Uterus (tissue), 4 donors: ENCODE data around the gene ANGPT4. TPM values are rescaled to one million over a fixed set of nuclear protein-coding genes. Genes with fewer than 3 reads are reported as not detected.

Source experiments
- DNase-seq, 2 donors: peaks; one replicate each; pipeline ENCODE4 v3.0.0-alpha.2; 2019 to 2020
- H3K27ac ChIP-seq, 2 donors: fragments of 200-600 bp; sonication (generic); 1 replicate in 1 of 2; 2 replicates in 1 of 2; pipeline ENCODE4 v1.5.1; 2016 to 2018
- H3K27me3 ChIP-seq, 2 donors: fragments of 200-600 bp; sonication (generic); one replicate each; pipeline ENCODE4 v1.5.1; 2018 to 2019; ENCODE audit warnings: control low read depth in 1 of 2
- H3K36me3 ChIP-seq, 2 donors: fragments of 200-600 bp; sonication (generic); one replicate each; pipeline ENCODE4 v1.5.1; 2019; ENCODE audit warnings: control low read depth in 1 of 2
- H3K4me1 ChIP-seq, 2 donors: fragments of 200-600 bp; sonication (generic); one replicate each; pipeline ENCODE4 v1.5.1; 2018 to 2019; ENCODE audit warnings: control low read depth in 1 of 2
- H3K4me3 ChIP-seq, 2 donors: fragments of 200-600 bp; sonication (generic); 1 replicate in 1 of 2; 2 replicates in 1 of 2; pipeline ENCODE4 v1.5.1; 2018 to 2019; ENCODE audit warnings: mild to moderate bottlenecking in 1 of 2
- H3K9me3 ChIP-seq, 2 donors: fragments of 200-600 bp; sonication (generic); one replicate each; pipeline ENCODE4 v1.5.1; 2019; ENCODE audit warnings: control low read depth in 1 of 2
- POLR2A ChIP-seq, 2 donors: fragments of 450-650 bp; IDR thresholded peaks; one replicate each; pipeline ENCODE4 v1.6.1; 2016; ENCODE audit warnings: antibody characterized with exemption in 2 of 2, mild to moderate bottlenecking in 1 of 2, moderate library complexity in 1 of 2
- intact Hi-C: fragments of 100-400 bp; cut with DNase I; formaldehyde crosslinking; loops from one replicate; pipeline ENCODE4 v1.15.1; 2023; ENCODE audit warnings: low total_unique reads
- total RNA-seq, 4 donors: library from RNA; depleted of rRNA in 3 of 4; stranded (reverse); fragments of >200 nt in 3 of 4; gene quantifications; one replicate each; pipeline versions ENCODE4 v1.1.0 to v1.2.4, GENCODE V29; 2014 to 2023
- TF ChIP-seq, protein P1 (sequence below), 4 experiments: fragments of 200-600 bp in 2 of 4; fragments of 450-650 bp in 2 of 4; sonication (generic) in 2 of 4; IDR thresholded peaks; one replicate each; pipeline ENCODE4 v1.5.1; 2016 to 2019; ENCODE audit warnings: antibody characterized with exemption in 4 of 4, mild to moderate bottlenecking in 2 of 4, moderate library complexity in 1 of 4
- donor health status: DM: yes; HTN: yes; CAD: no.

Gene ANGPT4
- total RNA-seq, 4 donors from 2014 or later: 0.55 to 8.8 (median 3.8) TPM

GRCh38 chr20:959996-960615 lies 44.0 kb upstream of the ANGPT4 start:
- intact Hi-C loops: loop anchor here (5.0 kb wide), 1 partner anchor 143 kb away; no protein-coding TSS in a partner anchor
- H3K27ac ChIP-seq: no peak overlapping the region

DNA sequence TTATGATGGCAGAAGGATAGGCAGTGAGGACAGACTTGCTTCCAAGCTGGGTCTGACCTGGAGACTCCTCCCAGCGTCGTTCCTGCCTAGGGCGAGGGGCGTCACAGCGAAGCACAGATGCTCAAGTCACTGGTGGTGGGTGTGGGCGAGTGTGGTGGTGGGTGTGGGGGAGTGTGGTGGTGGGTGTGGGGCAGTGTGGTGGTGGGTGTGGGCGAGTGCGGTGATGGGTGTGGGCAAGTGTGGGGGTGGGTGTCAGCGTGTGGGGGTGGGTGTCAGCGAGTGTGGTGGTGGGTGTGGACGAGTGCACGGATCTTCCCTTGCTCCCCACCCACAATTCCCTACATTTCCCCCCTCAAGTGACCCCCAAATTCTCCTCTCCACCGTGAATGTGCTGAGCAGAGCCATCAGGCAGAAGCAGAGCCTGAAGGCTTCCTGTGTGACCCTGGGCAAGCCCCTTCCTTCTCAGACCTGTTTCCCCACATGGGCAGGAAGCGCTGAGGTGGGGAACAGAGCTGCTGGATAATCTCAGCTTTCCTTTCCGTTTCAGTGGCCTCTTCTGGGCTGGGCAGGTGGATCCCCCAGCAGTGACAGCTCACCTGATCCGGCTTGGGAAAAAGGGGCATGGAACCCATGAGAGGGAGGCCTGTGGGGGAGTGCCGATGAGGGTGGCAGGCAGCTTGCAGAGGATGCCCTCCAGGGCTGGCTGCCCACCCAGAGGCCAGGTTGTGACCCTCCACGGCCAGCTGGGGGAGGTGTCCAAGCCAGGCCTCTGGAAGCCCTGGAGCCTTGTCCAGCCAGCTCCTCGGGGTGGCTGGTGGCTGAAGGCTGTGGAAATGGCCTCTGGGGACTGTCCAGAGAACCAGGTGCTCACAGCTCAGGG lies 43.0 kb upstream of the ANGPT4 start:
- Histone ChIP-seq H3K4me1 (no peaks in the 10 kb centered on the region), H3K27me3 (no peaks in the 10 kb centered on the region), H3K27ac (no peak overlapping the region), H3K9me3 (no peaks in the 10 kb centered on the region), H3K4me3 (no peak overlapping the region), H3K36me3 (no peaks in the 10 kb centered on the region)
- intact Hi-C loops: loop anchor here (5.0 kb wide), 1 partner anchor 142 kb away; no protein-coding TSS in a partner anchor
- TF ChIP-seq, protein P1, sequence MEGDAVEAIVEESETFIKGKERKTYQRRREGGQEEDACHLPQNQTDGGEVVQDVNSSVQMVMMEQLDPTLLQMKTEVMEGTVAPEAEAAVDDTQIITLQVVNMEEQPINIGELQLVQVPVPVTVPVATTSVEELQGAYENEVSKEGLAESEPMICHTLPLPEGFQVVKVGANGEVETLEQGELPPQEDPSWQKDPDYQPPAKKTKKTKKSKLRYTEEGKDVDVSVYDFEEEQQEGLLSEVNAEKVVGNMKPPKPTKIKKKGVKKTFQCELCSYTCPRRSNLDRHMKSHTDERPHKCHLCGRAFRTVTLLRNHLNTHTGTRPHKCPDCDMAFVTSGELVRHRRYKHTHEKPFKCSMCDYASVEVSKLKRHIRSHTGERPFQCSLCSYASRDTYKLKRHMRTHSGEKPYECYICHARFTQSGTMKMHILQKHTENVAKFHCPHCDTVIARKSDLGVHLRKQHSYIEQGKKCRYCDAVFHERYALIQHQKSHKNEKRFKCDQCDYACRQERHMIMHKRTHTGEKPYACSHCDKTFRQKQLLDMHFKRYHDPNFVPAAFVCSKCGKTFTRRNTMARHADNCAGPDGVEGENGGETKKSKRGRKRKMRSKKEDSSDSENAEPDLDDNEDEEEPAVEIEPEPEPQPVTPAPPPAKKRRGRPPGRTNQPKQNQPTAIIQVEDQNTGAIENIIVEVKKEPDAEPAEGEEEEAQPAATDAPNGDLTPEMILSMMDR (IDR thresholded peaks at IDR 0.05): no peak
- TF ChIP-seq POLR2A (IDR thresholded peaks at IDR 0.05): no peak
- no peak for DNase-seq

More at GRCh38 chr20:959996-960615, 44.0 kb upstream of the ANGPT4 start:
- Histone ChIP-seq H3K9me3 (no peaks in the 10 kb centered on the region), H3K4me1 (no peaks in the 10 kb centered on the region), H3K4me3 (no peak overlapping the region), H3K36me3 (no peaks in the 10 kb centered on the region), H3K27me3 (no peaks in the 10 kb centered on the region)
- TF ChIP-seq POLR2A (IDR thresholded peaks at IDR 0.05): no peak
- TF ChIP-seq, protein P1 (IDR thresholded peaks at IDR 0.05): no peak
- no peak for DNase-seq

GRCh38 chr20:957544-957943 lies 41.4 kb upstream of the ANGPT4 start:
- H3K36me3 ChIP-seq: no peaks in the 10 kb centered on the region
- no peaks in the 10 kb centered on the region for H3K4me1 ChIP-seq
- DNase-seq: no peak
- intact Hi-C loops: loop anchor here (5.0 kb wide), 1 partner anchor 140 kb away; no protein-coding TSS in a partner anchor
- H3K27ac ChIP-seq: no peak overlapping the region
- TF ChIP-seq, protein P1 (IDR thresholded peaks at IDR 0.05): no peak
- no peak for TF ChIP-seq POLR2A (IDR thresholded peaks at IDR 0.05)
- H3K4me3 ChIP-seq: no peak overlapping the region
- no peaks in the 10 kb centered on the region for H3K9me3 ChIP-seq
- H3K27me3 ChIP-seq: no peaks in the 10 kb centered on the region

DNA sequence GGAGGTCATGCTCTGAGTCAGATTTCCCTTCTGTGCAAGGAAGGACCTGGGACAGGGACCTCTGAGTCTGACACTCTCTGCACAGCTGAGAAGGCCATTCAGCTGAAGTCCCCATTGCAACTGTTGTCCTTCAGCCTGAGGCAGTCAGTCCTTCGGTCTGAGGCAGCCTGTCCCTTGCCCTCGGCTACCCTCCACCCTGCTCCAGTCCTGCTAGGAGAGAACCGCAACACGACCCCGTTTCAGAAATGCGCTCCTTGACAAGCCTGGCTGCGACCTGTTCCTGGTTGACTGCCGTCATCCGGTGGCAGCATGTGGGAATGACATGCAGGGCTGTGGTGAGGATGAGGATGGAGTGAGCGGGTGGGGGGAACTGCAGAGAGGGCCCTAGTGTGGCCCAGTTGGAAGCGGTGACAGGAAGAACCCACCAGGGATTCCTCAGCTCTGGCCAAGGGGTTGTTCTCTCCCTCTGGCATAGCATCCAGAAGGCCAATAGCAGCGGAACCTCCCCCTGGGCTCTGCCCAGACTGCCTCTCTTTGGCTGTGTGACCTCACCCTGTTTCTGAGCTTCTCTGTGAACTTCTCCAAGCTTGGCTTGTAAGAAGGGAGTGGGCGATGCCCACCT lies 40.3 kb upstream of the ANGPT4 start:
- peak; percentile 28 to 36 for DNase-seq
- Histone ChIP-seq H3K27ac (no peak overlapping the region), H3K27me3 (no peaks in the 10 kb centered on the region), H3K4me1 (no peaks in the 10 kb centered on the region), H3K4me3 (no peak overlapping the region), H3K9me3 (no peaks in the 10 kb centered on the region), H3K36me3 (no peaks in the 10 kb centered on the region)
- intact Hi-C loops: loop anchor here (5.0 kb wide), 1 partner anchor 139 kb away; no protein-coding TSS in a partner anchor
- no peak for TF ChIP-seq POLR2A (IDR thresholded peaks at IDR 0.05)
- TF ChIP-seq, protein P1 (IDR thresholded peaks at IDR 0.05): peak; percentile 74 to 95 (median 86)
